NCI-H82 treated with DMSO at 0.1 percent for 48 hours (cell line): ENCODE data around the gene SMARCA1.
"Not testable (repeated sequence)": the region's sequence is repeated elsewhere in the genome, so short reads cannot be mapped to it uniquely, and the experiment has no call there.

Experiments
- DNase-seq: peaks from one replicate; lab custom pipeline; 2025; ENCODE audit not compliant: unreplicated experiment; lab: John Stamatoyannopoulos, UW

Gene SMARCA1, protein sequence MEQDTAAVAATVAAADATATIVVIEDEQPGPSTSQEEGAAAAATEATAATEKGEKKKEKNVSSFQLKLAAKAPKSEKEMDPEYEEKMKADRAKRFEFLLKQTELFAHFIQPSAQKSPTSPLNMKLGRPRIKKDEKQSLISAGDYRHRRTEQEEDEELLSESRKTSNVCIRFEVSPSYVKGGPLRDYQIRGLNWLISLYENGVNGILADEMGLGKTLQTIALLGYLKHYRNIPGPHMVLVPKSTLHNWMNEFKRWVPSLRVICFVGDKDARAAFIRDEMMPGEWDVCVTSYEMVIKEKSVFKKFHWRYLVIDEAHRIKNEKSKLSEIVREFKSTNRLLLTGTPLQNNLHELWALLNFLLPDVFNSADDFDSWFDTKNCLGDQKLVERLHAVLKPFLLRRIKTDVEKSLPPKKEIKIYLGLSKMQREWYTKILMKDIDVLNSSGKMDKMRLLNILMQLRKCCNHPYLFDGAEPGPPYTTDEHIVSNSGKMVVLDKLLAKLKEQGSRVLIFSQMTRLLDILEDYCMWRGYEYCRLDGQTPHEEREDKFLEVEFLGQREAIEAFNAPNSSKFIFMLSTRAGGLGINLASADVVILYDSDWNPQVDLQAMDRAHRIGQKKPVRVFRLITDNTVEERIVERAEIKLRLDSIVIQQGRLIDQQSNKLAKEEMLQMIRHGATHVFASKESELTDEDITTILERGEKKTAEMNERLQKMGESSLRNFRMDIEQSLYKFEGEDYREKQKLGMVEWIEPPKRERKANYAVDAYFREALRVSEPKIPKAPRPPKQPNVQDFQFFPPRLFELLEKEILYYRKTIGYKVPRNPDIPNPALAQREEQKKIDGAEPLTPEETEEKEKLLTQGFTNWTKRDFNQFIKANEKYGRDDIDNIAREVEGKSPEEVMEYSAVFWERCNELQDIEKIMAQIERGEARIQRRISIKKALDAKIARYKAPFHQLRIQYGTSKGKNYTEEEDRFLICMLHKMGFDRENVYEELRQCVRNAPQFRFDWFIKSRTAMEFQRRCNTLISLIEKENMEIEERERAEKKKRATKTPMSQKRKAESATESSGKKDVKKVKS

DNA sequence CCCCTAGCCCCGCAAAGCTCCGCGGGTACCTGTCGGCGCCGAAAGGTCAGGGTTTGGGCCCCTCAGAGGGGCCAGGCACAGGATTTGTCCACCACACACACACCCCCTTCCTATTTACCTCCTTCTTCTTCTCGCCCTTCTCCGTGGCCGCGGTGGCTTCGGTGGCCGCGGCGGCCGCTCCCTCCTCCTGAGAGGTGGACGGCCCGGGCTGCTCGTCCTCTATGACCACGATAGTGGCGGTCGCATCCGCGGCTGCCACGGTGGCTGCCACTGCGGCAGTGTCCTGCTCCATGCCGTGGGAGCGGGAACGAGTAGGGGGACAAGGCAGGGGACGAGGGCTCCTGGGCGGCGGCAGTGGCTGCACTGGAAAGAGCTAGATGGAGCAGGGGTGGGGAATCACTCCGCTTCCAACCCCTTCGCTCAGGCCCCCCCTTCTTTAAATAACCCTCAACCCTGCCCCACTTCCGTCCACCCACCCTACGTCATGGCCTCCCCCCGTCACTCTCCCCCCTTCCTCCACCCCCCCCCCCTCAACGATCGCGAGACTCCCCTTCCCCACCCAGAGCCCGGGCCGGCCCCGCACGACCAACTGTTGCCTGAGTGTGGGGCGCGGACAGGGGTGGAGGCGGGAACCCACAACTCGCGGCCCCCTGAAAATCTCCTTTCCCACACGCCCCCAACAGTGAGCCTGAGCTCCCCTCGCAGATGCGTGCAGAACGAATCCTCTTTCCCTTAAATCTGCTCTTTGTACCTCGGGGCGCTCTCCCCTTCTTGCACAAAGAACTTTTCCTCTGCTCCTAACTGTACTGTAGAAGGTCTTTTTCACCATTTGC is at the start of gene SMARCA1:
TSS of gene SMARCA1 (minus strand) at position 412 of the 833 bp plus-strand sequence. CDS start at position 292, 120 bp downstream.
- peak; percentile 52 for DNase-seq

DNA sequence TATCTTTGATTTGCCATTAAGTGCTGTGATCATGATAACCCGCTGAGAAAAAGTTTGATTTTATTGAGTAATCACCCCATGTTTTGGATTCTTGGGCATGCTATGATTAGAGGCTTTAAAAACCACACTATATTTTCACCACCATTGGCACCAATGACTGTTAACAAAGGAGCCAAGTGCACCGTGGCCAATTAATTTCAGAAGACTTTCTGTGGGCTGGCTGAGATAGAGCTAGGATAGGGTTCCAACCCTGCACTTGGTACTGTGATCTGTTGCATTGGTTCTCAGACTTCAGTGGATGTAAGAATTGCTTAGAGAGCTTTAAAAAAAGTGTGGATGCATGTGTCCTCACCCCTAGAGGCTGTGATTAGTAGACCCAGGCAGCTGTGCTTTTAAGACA is 49.1 kb upstream of the SMARCA1 start:
- DNase-seq: no peak

DNA sequence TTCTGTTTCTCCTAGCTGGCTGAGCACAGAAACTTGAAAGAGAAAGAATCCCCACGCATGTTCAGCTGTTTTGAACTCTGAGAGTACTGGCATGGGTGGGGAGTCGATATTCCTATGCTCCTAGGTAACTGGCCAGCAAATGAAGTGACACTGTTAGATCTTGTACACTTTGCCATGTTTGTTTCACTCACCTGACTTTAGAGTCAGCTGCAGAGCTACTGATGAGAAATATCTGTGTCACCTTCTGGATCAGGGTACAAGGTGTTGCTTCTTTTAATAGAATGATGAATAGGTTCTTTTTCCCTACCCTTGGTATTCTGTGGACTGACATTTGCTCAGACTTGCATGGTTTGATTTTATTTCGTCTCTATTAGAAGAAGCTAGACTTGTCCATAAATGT is 45.1 kb upstream of the SMARCA1 start:
- no peak for DNase-seq

DNA sequence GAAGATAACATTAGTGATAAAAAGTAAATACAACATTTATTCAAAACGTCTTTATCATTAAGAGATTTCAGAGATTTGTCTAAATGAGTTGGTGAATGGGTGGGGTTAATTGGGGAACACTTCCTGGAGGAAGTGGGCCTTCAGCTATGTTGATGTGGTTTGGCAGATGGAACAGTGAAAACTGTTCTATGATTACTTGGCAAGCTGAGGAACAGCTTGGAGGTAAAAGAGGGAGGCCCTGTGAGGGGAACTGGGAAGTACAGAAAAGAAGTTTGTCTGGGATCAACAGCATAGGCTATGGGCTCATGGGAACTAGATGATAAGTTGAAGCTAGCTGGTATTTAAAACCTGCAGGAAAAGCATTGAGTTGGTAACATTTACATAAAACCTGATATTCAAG is 42.8 kb upstream of the SMARCA1 start:
- DNase-seq: no peak

DNA sequence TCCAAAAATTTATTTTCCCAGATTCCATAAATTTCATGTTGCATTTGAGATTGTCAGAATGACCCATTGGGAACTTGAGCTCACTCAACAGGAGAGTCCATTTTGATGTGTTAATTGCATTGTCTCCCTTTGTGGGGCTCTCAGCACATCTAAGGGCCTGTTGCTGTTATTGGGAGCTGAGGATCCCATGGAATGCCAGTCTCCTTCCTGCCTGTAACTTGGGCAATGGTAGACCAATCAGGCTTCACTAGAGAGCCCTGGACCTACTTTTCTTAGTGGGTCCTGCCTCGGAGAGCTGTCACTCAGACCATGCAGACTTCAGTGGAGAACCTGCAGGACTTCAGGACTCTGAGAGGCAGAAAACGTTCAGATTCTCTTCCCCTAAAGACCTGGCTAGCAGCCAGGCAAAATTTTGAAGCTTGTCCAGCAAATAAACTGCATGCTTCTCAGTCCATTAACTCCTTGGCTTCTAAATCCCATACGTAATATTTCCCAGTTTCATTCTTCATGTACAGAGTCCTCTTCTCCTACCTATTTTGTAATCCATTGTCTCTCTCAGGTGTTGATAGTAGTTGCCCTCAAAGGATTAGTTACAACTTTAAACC is 41.9 kb upstream of the SMARCA1 start:
- DNase-seq: no peak

DNA sequence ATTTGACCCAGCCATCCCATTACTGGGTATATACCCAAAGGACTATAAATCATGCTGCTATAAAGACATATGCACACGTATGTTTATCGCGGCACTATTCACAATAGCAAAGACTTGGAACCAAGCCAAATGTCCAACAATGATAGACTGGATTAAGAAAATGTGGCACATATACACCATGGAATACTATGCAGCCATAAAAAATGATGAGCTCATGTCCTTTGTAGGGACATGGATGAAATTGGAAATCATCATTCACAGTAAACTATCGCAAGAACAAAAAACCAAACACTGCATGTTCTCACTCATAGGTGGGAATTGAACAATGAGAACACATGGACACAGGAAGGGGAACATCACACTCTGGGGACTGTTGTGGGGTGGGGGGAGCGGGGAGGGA is 41.1 kb upstream of the SMARCA1 start:
- not testable (repeated sequence) for DNase-seq

DNA sequence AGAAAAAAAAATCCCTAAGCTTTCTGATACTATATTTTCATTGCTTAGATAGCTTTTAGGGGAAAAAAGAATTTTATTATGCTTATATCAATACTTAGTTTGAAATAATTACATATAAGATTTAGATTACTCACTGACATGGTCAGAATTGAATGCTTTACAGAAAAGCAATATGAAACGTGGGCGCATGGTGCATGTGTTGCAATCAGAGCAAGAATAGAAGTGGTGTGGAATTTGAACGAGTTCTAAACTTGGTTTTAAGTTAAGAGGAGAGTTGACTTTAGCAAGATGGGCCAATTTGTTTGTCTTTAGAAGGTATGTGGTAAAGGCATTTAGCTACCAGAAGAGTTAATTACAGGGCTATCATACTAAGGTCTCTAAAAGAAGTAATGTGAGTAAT is 38.2 kb upstream of the SMARCA1 start:
- no peak for DNase-seq

DNA sequence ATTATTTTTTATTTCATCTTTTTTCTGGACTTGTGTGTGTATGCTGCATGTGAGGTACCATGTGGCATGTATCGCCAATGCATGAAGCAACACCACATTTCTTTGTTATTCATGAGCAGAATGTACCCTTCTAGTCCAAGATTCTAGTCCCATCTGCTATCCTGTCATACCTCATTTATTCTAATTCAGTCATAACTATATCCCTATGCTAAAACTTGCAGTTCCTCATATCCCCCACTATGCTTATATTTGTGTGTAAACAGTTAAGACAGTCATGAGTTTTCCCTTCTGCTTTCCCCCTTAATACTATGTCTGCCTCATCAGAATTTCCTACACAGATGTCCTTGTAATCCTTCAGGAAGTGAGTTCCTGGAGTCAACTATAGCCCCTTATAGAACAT is 36.5 kb upstream of the SMARCA1 start:
- no peak for DNase-seq

DNA sequence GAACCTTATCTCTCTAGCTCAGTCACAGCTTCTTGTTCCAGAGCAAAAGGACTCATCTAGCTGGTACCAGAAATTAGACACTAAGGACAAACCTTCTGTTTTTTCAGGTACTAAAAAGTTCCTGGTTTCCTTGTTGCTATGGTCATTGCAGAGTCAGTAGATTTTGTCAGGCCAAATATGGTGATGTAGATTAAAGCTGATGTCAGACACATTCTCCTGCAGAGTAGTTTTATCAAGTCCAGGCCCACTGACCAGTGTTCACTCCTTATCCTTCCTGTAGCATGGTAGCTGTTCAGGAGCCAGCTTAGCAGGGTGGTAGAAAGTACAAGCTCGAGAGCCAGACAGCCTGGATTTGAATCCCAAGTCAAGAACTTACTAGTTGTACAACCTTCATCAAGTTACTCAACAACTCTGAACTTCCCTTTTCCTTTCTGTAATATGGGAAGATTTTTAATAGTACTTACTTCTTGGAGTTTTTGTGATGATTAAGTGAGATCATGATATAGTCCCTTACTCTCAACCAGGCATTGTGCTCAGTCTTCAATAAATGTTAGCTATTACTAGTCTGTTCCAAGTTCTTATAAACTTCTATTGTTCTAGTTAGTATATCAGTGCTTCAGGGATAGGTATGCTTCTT is 34.7 kb upstream of the SMARCA1 start:
- no peak for DNase-seq

DNA sequence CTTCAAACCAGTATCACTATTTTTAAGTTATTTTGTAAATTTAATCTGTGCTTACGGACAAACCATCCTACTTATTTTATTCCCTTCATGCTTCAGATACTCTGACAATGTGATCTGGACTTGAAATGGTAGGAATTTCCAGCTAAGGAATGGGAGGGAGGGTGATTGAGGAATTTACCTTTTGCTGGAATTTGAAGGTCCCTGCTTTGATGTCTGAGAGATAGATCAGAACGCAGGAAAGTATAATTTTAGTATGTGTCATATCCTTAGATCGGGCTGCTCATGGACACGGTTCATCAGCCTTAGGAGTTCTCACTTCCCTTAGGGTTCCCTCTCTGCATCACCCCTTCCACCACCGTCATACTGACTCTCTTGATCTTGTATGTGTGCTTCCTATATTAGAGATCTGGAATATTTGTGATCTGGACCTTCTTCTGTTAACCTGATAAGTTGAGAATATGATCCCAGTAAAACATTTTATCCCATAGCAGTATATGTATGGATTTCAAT is 33.6 kb upstream of the SMARCA1 start:
- no peak for DNase-seq

DNA sequence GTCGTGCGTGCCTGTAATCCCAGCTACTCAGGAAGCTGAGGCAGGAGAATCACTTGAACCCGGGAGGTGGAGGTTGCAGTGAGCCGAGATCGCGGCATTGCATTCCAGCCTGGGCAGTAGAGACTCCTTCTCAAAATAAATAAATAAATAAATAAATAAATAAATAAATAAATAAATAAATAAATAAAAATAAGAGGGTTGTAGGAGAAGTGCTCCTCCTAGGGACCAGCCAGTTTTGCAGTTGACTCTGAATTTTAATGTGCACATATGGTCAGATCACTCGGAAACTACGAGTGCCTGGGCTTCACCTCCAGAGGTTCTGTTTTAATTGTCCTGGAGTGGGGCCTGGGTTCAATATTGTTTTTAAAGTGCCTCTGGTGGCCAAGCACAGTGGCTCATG is 31.5 kb upstream of the SMARCA1 start:
- DNase-seq: not testable (repeated sequence)

DNA sequence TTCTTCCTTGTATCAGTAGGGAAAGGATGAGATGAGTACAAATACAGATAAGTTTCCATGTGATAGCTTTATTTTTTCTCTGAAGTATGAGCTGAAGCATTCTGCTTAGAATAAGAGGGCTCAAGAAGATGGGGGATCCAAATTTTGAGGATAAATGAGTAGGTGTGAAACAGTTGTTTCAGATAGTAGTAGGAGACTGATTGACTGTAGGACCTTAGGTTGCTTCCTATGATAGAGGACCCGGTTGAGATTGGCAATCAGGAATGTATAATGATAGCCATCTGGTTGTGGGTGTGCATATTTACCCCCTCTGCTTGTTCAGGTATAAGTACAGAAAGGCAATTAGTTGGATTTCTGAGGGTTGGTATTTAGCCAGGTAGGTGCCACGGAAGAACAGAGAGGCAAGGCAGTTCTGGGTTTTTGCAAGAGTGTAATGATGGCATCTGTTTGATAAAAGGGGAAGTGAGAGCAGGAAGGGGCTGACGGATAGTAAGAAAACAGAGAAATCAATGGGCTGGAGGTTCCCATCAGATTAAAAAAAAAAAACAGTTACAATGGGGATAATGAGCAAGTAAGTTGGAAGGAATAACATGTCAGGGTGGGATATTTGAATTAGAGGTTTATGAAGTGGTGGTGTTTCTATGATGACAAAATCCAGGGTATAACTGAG is 30.5 kb upstream of the SMARCA1 start:
- no peak for DNase-seq

DNA sequence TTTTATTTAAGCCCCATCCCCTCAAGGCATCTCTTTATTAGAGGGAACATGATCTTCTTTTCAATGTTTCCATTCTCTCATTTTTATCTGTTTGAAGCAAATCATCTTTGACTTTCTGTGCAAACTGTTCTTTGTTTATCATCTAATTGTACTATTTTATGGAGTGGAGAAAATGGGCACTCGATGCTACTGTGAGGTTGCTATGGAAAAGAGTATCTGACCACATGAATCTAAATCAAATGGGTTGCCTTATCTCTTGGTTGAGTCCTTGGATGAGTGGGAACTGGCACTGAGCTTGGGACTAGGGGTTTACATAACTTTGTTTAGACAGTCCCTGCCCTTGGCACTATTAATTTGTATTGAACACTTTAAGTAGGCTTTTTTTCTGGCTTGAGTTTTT is 25.8 kb upstream of the SMARCA1 start:
- no peak for DNase-seq

DNA sequence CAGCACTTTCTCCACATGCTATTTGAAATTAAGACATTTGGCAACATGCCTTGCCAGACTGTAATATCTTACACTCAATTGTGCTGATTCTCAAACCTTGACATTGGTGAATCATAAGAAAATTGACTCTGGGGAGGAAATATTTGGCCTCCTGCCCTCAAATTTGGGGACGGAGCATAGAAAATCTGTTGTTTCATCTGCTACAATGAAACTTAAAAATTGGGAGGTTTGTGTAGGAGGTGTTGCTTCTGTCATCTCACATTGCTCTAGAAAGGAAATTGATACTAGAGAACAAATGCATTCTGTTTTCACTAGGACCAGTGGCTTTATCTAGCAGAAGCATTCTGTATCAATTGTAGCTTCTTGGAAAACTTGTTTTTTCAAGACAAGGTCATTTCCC is 22.1 kb upstream of the SMARCA1 start:
- DNase-seq: no peak

DNA sequence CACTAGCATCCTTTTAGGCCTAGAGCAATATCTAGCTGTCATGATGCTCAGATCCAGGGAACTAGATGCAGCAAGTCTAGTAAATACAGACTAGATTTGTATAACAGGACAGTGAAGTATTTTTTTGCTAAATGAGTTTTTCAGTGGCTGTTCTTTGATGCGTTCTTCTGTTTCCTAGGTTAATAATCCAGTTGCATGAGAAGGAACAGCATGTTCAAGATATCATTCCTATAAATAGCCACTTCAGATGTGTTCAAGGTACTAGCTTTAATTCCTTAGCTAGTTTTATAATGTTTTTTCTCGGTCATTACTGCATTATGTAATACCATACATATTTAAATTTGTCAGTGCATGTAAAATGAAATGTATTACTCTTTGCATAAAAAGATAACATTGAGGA is 21.5 kb upstream of the SMARCA1 start:
- DNase-seq: no peak

DNA sequence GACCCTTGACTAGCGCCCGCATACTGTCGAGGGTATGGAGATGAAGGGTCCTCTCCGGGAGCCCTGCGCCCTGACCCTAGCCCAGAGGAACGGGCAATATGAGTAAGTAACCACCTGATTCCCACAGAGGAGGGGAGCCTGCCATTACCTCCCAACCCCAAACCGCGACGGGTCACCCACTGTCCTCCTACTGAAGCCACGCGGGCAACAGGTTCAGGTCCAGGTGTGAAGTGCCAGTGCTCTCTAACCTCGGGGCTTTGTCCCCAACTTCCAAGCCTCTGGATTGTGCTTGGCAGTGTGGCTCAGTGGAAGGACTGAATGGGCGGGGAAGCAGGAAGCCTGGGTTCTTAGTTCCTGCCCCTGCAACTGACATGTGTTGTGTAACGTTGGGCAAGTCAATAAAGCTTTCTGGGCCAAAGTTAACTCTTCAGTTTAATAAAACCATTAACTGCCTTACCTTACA is 17.5 kb upstream of the SMARCA1 start:
- DNase-seq: no peak

DNA sequence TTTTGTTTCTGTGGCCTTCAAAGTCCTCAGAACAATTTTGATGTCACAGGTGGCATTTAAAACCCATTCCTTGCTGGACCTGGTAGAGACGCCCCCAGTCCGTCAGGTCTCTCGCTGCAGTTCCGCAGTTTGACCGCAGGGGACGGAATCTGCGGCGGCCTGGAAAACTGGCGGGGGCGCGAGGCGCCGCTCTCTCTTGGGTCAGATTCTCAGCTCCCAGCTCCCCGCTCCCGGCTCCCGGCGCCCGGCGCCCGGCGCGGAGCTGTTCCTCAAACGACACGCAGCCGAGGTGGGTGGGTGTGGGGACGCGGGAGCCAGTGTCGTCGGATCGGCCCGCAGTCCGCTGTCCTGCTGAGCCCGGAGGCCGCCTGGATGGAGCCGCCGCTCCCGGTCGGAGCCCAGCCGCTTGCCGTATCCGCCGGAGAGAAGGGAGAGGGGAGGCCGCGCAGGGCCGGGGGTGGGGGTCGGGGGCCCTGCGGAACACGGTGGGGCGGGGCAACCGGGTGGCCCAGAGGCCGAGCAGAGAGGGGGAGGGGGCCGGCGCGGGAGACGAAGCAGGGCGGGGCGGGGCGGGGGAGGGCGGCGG is 16.9 kb upstream of the SMARCA1 start, which contains the start of gene OCRL:
TSS of gene OCRL (plus strand) at position 192 of the 586 bp plus-strand sequence. CDS start at position 373, 181 bp downstream.
- peak; percentile 25 for DNase-seq

DNA sequence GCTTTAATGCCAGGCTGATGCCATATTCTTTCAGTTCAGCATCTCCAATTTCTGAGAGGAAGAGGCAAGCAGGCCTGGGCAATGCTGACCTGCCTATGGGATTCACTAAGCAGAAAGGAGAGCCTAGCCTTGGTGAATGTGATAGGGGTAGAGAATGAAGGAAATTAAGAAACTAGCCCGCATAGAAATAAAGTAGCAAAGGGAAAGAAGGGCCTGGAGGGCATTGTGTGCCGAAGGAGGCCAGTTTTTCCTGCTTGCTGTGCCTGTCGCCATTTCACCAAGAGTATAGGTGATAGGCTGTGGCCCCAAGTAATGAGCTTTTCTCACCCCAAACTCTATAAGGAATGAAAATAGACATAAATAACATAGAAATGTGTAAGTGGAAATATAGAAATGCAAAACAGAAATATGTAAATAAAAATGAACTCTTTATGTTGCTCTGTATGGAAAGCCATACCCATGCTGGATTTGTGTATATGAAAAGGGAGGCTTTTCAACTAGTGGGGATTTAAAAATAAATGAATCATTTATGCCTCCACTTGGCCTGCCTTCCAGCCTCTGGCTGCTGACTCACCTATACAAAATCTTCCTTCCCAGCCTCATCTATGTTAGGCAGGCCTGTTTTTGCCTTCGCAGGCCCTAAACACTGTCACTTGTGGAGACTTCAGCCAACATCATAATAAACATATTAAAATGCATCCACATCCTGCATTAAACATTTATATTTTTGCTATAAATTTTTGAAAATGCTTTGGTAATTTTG is 11.7 kb upstream of the SMARCA1 start:
- no peak for DNase-seq
